GM23338 (cell line): ENCODE results near the gene CBARP.

ENCODE experiments used
- CREB1 ChIP-seq: fragments of 250-450 bp; sonication (Bioruptor Pico); IDR thresholded peaks from 2 replicates; pipeline ENCODE4 v1.5.0; 2020; ENCODE audit warnings: low read depth, mild to moderate bottlenecking, moderate library complexity
- CTCF ChIP-seq, 2 experiments: fragments of 200-600 bp in 1 of 2; sonication (generic) in 1 of 2; conservative IDR thresholded peaks; 2 replicates each; pipeline versions ENCODE4 v1.5.1 to v1.6.1; 2016 to 2017; ENCODE audit warnings: antibody characterized with exemption in 2 of 2, low read depth in 2 of 2, mild to moderate bottlenecking in 2 of 2, moderate library complexity in 1 of 2
- POLR2AphosphoS5 ChIP-seq: IDR thresholded peaks from 2 replicates; pipeline ENCODE4 v1.6.1; 2016; ENCODE audit warnings: antibody characterized with exemption, low read depth

GRCh38 chr19:1254081-1254527 is 16.3 kb upstream of the CBARP start:
- TF ChIP-seq CTCF (conservative IDR thresholded peaks at IDR 0.05; ENCODE audit: low read depth in 2 of 2) (no peak), POLR2AphosphoS5 (no peak), CREB1 (no peak)
